Left hindlimb (tissue), 1 donor: Measurements from ENCODE around the gene SMIM8.

Source experiments
- DNase-seq: peaks from one replicate; pipeline ENCODE4 v3.0.0-alpha.2; 2018

The SMIM8 gene

DNA sequence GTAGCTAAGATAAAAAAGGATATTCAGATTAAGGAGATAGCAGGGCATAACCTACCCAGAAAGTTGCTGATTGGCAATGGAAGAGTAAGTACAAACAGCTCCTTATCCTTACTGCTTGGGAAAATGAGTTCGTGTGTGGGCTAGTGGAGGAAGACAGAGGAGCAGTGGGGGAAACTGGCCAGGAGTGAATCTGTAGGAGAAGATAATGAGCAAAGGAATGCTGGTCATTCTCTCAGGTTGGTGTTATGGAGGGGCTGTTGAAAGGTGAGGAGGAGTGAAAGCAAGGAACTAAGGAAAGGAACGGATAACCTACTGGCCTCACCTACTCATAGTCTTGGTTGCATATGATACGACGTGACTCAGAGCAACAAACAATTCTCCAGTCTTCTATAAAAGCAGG lies 14.0 kb downstream of the SMIM8 start:
- no peak for DNase-seq

GRCh38 chr6:87340230-87340629 lies 17.8 kb downstream of the SMIM8 start:
- no peak for DNase-seq

- no peak for DNase-seq
Measured at GRCh38 chr6:87341158-87341557, 18.8 kb downstream of the SMIM8 start.

GRCh38 chr6:87341899-87342298 lies 19.5 kb downstream of the SMIM8 start:
- DNase-seq = no peak

DNA sequence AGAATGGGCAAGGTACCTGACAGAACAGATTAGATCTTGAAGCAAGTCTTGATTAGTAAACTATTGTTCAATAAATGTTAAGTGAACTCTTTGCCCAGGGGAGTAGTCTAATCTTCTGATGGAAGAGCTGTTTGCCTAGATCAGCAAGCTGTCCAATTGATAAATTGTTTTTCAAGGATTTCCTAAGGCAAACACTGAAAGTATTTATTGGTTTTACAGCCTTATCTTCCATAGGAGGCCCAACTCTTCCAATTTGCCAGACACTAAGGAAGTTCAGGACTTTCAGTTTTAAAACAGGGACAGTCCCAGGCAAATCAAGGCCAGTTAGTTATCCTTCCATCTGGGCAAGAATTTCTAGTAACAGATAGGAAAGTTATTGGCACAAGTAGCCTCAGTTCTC lies 20.4 kb downstream of the SMIM8 start:
- DNase-seq = no peak

GRCh38 chr6:87344731-87345130 lies 22.3 kb downstream of the SMIM8 start, which contains the start of gene C6orf163:
TSS of gene C6orf163 (plus strand) at chr6:87344813. CDS start at chr6:87345100, 287 bp downstream.
- no peak for DNase-seq

DNA sequence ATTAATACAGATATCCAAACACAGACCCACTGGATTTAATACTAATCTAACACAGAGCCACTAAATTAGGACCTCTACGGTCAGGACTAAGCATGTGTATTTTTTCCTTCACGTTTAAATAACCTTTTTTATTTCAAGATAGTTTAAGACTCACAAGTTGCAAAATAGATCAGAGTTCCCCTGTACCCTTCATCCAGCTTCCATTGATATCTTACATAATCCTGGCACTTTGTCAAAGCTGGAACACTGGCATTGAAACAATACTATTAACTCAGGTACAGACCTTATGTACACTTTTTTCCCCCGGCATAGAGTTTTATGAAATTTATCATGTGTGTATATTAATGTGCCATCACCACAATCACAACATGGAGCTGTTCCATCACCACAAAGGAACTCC lies 24.3 kb downstream of the SMIM8 start:
- no peak for DNase-seq

GRCh38 chr6:87349896-87350295 lies 27.5 kb downstream of the SMIM8 start:
- no peak for DNase-seq

- no peak for DNase-seq
Measured at GRCh38 chr6:87350516-87350915, 28.1 kb downstream of the SMIM8 start.

GRCh38 chr6:87351583-87351982 lies 29.2 kb downstream of the SMIM8 start:
- no peak for DNase-seq

GRCh38 chr6:87356181-87356580 lies 33.8 kb downstream of the SMIM8 start:
- DNase-seq = no peak

DNA sequence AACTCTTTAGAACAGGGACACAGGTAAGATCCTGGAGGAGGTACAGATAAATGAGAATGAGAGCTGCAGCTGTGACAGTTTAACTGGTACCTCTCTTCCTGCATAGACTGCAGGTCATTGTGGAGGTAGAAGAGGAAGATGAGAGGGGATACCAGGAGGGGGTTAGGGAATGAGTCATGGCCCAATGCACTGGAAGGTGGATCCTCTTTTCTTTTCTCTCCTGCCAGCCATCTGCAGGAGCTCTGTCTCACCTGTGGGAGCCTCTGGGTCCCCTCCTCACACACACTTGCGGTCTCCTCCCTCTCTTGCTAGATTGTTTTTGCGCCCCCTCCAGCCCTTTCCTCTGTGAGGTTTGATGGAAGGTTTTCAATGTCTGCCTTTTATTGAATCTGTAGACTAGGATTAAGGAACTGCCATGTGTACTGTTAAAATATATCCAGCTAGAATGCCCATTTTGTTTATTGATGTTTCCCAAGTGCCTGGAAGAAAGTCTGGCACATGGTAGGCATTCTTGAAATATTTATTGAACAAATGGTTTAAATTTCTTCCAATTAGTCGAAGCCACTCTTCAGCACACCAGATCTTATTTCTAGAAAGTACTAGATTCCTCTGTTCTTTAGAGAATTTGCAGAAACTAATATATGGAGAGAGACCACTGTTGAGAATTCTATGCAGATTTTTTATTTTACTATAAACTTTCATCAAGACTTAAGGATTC lies 35.2 kb downstream of the SMIM8 start:
- no peak for DNase-seq

DNA sequence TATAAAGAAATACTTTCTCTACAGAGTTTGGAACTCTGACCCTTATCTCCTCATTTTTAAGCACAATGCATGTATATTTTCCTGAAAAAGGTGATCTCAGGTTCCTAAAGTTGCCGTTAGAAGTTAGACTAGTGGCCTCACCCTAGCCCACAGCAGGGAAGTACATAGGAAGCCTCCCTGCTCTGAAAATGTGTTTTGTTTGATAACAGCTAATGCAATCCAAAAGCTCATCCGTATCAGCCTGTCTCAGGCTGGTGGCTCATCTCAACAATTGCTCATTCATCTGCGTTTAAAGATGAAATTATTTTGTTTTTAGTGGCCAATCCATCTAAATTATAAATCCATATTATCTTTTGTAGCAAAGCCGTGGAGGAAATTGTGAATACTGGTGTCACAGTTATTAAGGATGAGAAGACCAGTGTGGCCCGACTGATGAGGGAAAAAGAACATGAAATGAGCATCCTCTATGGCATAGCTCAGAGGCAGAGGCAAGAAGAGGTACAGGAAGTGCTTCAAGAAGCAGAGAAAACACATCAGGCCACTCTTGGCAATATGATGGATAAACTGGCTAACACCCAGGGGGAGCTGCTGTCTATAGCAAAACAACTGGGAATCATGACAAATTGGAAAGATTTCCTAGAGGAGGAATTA lies 42.3 kb downstream of the SMIM8 start:
- DNase-seq = no peak

GRCh38 chr6:87366072-87366827 lies 43.9 kb downstream of the SMIM8 start:
- no peak for DNase-seq

DNA sequence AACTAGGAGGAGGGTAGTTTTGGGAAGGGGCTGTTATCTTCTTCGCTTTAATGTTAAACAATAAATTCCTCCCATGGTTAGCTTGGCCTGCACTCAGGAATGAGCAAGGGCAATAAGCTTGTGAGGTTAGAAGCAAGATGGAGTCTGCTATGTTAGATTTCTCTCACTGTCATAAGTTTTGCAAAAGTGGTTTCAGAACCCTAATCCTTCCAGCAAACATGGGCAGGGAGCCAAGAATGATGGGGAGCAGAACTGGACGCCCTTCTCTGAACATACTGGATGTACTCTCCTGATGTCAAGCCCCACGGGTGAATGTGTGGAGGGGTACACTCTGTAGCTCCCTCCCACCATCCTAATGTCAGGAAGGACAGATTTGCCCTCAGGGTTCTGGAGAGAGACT lies 44.5 kb downstream of the SMIM8 start:
- DNase-seq = no peak

DNA sequence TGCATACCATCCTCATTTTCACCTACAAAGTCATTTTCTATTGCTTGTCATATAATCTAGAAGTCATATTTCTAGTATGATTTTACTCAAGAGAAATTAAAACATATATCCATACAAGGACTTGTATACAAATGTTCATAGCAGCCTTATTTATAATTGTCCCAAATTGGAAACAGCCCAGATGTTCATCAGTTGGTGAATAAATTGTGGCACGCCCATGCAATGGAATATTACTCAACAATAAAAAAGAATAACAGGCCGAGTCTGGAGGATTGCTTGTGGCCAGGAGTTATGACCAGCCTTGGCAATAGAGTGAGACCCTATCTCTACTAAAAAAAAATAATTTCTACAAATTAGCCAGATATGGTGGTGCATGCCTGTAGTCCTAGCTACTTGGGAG lies 51.0 kb downstream of the SMIM8 start:
- no peak for DNase-seq

DNA sequence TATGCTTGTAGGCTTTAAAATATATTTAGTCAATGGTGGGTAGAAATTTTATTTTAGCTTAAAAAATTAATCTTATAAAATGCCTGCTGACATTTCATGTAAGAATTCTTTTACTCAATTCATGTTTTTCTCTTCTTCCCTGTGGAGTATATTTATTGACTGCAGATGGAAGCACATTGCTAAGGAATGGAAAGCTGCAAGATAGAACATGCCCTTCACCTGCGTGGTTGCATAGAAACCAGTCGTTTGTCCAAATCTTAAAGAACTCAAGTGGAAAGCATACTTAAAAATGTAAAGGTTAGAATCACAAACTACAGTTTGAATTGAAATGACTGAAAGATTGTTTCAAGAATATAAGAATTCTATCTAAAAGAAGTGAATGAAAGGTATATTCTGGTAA lies 52.9 kb downstream of the SMIM8 start:
- DNase-seq = no peak

DNA sequence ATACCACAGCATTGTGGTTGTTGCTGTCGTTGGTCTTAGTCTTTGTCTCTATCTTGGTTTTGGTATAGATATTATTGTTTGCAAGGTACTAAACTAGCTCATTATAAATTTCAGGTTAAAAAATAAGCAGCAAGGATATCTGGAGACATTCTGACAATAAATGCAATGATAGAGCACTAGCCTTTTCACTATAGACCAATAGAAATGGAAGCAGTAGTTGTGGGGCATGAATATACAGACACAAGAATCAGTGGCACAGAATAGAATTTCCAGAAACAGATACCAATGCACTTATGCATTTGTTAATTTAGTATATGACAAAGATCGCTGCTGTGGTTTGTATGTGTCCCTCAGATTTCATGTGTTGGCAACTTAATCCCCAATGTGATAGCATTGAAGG lies 54.3 kb downstream of the SMIM8 start:
- no peak for DNase-seq

DNA sequence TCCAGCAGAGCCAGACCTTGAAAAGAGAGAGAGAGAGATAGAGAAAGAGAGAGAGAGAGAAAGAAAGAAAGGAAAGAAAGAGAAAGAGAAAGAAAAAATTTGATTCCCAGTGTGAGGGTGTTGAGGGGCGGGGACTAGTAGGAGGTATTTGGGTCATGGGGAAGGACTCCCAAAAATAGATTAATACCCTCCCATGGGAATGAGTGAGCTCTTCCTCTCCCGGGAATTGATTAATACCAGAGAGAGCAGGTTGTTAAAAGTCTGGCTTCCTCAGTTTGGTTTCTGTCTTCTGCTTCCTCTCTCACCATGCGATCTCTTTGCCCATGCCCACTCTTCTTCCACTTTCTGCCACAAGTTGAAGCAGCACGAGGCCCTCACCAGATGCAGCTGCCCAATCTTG lies 56.6 kb downstream of the SMIM8 start:
- no peak for DNase-seq

DNA sequence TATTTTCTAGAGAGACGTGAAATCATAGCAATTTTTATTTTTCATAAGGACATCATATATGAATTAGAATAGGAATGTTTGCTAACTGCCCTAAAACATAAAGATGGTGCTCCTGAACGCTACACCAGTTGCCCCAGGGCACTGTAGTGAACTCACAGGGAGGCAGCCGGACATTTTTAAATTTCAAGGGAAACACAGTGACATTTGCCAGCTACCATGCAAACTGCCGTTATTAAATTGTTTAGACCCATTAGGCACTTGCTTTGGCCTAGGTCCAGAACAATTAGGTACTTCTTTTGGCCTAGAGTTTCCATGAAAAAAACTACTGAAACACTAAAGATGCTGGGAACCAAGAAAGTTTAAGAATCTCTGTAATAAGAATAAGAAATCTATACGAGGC lies 60.5 kb downstream of the SMIM8 start:
- DNase-seq = no peak

DNA sequence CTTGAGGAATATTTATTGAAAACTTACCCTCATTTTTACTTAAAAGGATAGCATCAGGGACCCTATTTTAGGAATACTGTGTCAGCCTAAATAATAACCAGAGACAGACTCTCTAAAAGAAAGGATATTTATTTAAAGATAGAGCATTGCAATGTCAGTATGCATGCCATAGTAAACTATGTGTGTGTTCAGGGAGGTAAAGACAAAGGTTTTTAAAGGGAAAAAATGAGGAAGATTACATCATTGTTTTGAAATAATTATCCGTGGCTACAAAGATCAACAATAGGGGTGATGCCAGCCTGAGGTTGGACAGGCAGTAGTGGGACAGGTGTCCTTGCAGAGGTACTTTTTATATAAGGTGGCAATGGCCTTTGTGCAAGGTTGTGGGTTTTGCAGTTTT lies 61.6 kb downstream of the SMIM8 start:
- DNase-seq = no peak

- DNase-seq = no peak
Measured at GRCh38 chr6:87384449-87384848, 62.1 kb downstream of the SMIM8 start.

DNA sequence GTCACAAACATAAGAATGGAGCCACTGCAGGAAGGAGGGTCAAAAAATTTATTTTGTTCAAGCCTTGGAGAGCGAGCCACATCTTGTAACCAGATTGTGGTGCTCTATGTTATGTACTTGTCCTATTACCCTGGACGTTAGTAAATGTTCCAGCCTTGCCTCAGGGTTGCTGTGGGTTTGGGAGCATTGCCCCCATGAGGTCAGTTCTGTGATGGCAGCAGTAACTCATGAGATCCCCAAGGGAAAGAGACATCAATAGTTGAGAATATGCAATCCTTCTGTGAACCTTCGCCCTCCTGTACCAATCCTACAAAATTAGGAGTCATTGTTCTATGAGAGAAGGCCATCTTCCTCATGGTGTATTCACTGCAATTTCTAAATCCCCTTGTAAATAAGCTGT lies 68.9 kb downstream of the SMIM8 start:
- no peak for DNase-seq
